ENCODE data around the gene MRTFA.

DNA sequence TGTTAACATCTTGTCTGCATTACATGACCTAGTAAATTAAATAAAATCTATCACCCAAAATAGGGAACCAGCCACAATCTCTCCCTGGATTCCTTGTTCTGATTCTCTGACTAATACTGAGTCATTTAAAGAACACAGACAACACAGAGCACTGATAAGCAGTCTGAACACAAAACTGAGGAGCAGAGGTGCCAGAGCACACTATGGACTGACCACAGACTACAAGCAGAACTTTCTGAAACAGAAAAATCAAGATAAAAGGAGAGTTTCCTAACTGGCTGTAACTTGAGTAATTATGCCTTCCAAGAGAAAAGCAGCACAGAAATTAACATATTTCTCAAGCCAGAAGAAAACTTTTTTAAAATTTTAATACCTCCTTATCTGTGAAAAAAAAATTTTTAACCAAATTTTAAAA lies 137.3 kb downstream of the MRTFA start:
- TF ChIP-seq, protein P1, sequence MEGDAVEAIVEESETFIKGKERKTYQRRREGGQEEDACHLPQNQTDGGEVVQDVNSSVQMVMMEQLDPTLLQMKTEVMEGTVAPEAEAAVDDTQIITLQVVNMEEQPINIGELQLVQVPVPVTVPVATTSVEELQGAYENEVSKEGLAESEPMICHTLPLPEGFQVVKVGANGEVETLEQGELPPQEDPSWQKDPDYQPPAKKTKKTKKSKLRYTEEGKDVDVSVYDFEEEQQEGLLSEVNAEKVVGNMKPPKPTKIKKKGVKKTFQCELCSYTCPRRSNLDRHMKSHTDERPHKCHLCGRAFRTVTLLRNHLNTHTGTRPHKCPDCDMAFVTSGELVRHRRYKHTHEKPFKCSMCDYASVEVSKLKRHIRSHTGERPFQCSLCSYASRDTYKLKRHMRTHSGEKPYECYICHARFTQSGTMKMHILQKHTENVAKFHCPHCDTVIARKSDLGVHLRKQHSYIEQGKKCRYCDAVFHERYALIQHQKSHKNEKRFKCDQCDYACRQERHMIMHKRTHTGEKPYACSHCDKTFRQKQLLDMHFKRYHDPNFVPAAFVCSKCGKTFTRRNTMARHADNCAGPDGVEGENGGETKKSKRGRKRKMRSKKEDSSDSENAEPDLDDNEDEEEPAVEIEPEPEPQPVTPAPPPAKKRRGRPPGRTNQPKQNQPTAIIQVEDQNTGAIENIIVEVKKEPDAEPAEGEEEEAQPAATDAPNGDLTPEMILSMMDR (conservative IDR thresholded peaks at IDR 0.05 in 1 of 2, IDR thresholded peaks at IDR 0.05 in 1 of 2; ENCODE audit: extremely low read depth in 1 of 2, insufficient read depth in 1 of 2, low read depth in 1 of 2, low read length in 2 of 2): no peak
- no peak for TF ChIP-seq EZH2 (IDR thresholded peaks at IDR 0.05; ENCODE audit: borderline replicate concordance, low read length)
